Calu3 (cell line): ENCODE measurements around the gene TIPARP. TPM values are rescaled to one million over a fixed set of nuclear protein-coding genes. Genes with fewer than 3 reads are reported as not detected.

Experiments
- BruUV-seq: library from RNA; stranded (reverse); fragments of 400-500 nt; replicated peaks from 2 replicates; lab custom pipeline; 2021; lab: Mats Ljungman, UMichigan
- CTCF ChIA-PET: fragments of 300-600 bp; sonication (Branson Sonifier 250); formaldehyde crosslinking; loops from one replicate; lab custom pipeline; 2022; ENCODE audit warnings: antibody characterized with exemption; lab: Charles Lee
- DNase-seq: peaks from one replicate; pipeline ENCODE4 v3.0.0; 2022
- H3K27ac Mint-ChIP-seq: one replicate; pipeline ENCODE4 v1.8.0; 2022; ENCODE audit warnings: mixed read lengths; ENCODE audit not compliant: unreplicated experiment
- H3K27me3 Mint-ChIP-seq: one replicate; pipeline ENCODE4 v1.8.0; 2022; ENCODE audit warnings: mixed read lengths; ENCODE audit not compliant: unreplicated experiment
- H3K36me3 Mint-ChIP-seq: one replicate; pipeline ENCODE4 v1.8.0; 2022; ENCODE audit warnings: mild to moderate bottlenecking, moderate library complexity, mixed read lengths; ENCODE audit not compliant: insufficient read depth, unreplicated experiment
- H3K4me1 Mint-ChIP-seq: one replicate; pipeline ENCODE4 v1.8.0; 2022; ENCODE audit warnings: mild to moderate bottlenecking, low read depth, mixed read lengths; ENCODE audit not compliant: unreplicated experiment
- H3K4me3 Mint-ChIP-seq: one replicate; pipeline ENCODE4 v1.8.0; 2022; ENCODE audit warnings: mild to moderate bottlenecking, low read depth, moderate library complexity, mixed read lengths; ENCODE audit not compliant: unreplicated experiment
- H3K9me3 Mint-ChIP-seq: one replicate; pipeline ENCODE4 v1.8.0; 2022; ENCODE audit warnings: low read depth, mixed read lengths; ENCODE audit not compliant: unreplicated experiment
- intact Hi-C: fragments of 100-400 bp; cut with micrococcal nuclease; formaldehyde crosslinking; loops from one replicate; pipeline ENCODE4 v1.10.0; 2022; ENCODE audit not compliant: unreplicated experiment
- total RNA-seq: library from RNA; stranded (reverse); gene quantifications from 2 replicates; pipeline ENCODE4 v1.2.3, GENCODE V29; 2022
- TF ChIP-seq, protein P1 (sequence below): fragments of 200-600 bp; IDR thresholded peaks from one replicate; pipeline ENCODE4 v1.8.0; 2022; ENCODE audit warnings: antibody characterized with exemption; ENCODE audit not compliant: unreplicated experiment

Gene TIPARP
- total RNA-seq, 1 experiment from 2014 or later = 91.4 TPM

DNA sequence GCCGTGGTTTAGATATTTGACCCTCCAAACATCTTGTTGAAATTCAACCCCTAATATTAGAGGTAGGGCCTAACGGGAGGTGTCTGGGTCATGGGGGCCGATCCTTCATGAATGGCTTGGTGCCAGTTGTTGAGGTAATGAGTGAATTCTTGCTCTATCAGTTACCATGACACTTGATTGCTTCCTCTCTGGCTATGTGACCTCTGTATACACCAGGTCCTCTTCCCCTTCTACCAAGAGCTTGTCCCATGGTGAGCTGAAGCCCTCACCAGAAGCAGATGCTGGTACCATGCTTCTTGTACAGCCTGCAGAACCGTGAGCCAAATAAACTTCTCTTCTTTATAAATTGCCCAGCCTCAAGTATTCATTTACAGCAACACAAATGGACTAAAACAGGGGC is 41.8 kb upstream of the TIPARP start:
- Mint-ChIP-seq H3K4me1 (peaks cover 35% of the 10 kb centered on the region), H3K36me3 (no peaks in the 10 kb centered on the region), H3K4me3 (no peak overlapping the region), H3K9me3 (no peaks in the 10 kb centered on the region), H3K27ac (no peak overlapping the region), H3K27me3 (no peaks in the 10 kb centered on the region)
- intact Hi-C loops = no loop called here
- TF ChIP-seq, protein P1, sequence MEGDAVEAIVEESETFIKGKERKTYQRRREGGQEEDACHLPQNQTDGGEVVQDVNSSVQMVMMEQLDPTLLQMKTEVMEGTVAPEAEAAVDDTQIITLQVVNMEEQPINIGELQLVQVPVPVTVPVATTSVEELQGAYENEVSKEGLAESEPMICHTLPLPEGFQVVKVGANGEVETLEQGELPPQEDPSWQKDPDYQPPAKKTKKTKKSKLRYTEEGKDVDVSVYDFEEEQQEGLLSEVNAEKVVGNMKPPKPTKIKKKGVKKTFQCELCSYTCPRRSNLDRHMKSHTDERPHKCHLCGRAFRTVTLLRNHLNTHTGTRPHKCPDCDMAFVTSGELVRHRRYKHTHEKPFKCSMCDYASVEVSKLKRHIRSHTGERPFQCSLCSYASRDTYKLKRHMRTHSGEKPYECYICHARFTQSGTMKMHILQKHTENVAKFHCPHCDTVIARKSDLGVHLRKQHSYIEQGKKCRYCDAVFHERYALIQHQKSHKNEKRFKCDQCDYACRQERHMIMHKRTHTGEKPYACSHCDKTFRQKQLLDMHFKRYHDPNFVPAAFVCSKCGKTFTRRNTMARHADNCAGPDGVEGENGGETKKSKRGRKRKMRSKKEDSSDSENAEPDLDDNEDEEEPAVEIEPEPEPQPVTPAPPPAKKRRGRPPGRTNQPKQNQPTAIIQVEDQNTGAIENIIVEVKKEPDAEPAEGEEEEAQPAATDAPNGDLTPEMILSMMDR = no peak
- no TSS peak for BruUV-seq
- CTCF ChIA-PET = no interaction called here
- DNase-seq = no peak

DNA sequence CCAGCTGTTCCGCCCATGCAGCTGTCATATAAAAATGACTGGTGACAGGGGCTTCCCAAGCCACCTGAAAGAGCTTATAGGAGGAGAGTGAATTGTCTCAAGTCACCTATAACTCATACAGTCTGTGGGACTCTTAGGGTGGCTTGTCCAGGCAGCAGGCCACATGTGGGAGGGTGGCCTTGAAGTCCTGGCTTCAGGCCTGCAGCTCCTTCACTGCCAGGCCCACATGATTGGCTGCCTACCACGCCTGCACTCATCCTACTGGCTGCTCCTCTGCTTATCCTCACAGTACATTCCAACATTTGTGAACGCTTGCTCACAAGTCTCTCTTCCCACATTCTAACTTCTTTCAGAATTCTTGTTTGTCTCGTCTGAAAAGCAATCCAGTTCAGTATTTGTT is 41.1 kb upstream of the TIPARP start:
- H3K27me3 Mint-ChIP-seq = no peaks in the 10 kb centered on the region
- H3K9me3 Mint-ChIP-seq = no peaks in the 10 kb centered on the region
- no peak overlapping the region for H3K4me3 Mint-ChIP-seq
- peaks cover 28% of the 10 kb centered on the region for H3K4me1 Mint-ChIP-seq
- no peaks in the 10 kb centered on the region for H3K36me3 Mint-ChIP-seq
- CTCF ChIA-PET = no interaction called here
- intact Hi-C loops = no loop called here
- BruUV-seq = no TSS peak
- H3K27ac Mint-ChIP-seq = no peak overlapping the region
- DNase-seq = no peak
- TF ChIP-seq, protein P1 = no peak

DNA sequence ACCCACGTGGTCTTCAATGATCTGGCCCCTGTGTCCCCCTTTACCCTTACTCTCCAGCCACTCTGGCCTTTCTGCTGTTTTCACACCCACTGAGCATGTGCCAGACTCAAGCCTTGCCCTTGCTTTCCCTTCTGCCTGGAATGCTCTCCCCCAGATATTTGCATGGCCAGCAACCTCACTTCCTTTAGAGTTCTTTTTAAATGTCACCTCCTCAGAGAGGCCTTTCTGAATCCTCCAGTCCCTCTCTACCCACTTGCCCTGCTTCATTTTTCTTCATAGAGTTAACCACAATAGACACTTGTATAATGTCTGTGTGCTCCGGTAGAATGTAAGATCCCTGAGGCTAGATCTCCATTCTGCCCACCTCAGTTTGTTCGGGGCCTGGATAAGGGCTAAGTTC is 39.4 kb upstream of the TIPARP start:
- H3K27me3 Mint-ChIP-seq = no peaks in the 10 kb centered on the region
- no peak overlapping the region for H3K4me3 Mint-ChIP-seq
- no peak for DNase-seq
- H3K27ac Mint-ChIP-seq = no peak overlapping the region
- intact Hi-C loops = no loop called here
- no peaks in the 10 kb centered on the region for H3K9me3 Mint-ChIP-seq
- TF ChIP-seq, protein P1 = no peak
- BruUV-seq = no TSS peak
- H3K4me1 Mint-ChIP-seq = peaks cover 12% of the 10 kb centered on the region
- no peaks in the 10 kb centered on the region for H3K36me3 Mint-ChIP-seq
- CTCF ChIA-PET = interaction anchor here (1.2 kb wide), 1 partner anchor 9 kb away, joined by 4 read pairs; no protein-coding TSS in a partner anchor

DNA sequence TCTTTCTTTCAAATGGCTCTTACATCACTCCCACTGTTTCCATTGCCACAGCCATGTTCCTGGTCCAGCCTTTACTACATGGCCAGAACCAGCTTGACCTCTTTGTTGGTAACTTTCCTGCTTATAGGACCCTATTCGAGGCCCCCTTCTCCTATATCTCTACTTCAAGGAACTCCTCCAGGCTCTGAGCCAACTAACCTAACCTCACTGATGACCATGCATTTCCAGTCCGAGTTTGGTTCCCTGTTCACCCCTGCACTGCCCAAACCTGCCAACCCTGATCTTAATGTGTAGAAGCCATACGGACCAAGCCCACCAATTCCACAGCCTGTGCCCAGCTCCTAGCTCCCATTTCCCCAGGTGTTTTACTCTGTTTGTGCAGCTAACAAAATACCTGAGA is 38.4 kb upstream of the TIPARP start:
- peaks cover 3% of the 10 kb centered on the region for H3K4me1 Mint-ChIP-seq
- H3K36me3 Mint-ChIP-seq = no peaks in the 10 kb centered on the region
- H3K4me3 Mint-ChIP-seq = no peak overlapping the region
- intact Hi-C loops = no loop called here
- no peak overlapping the region for H3K27ac Mint-ChIP-seq
- TF ChIP-seq, protein P1 = no peak
- CTCF ChIA-PET = interaction anchor here (0.5 kb wide), 1 partner anchor 1474 kb away, joined by 3 read pairs; the partner anchor contains the start of gene RSRC1
- DNase-seq = no peak
- BruUV-seq = no TSS peak
- no peaks in the 10 kb centered on the region for H3K9me3 Mint-ChIP-seq
- H3K27me3 Mint-ChIP-seq = no peaks in the 10 kb centered on the region
